Adrenal gland (tissue), 5 donors: ENCODE measurements around the gene OR2AP1.

ENCODE experiments used
- CTCF ChIP-seq, 6 experiments: fragments of 450-650 bp in 4 of 6; fragments of 200-600 bp in 2 of 6; sonication (generic) in 1 of 6; IDR thresholded peaks; 1 replicate in 5 of 6; 2 replicates in 1 of 6; pipeline versions ENCODE4 v1.5.1 to v1.8.0; 2016 to 2021; ENCODE audit warnings: antibody characterized with exemption in 6 of 6, mild to moderate bottlenecking in 2 of 6, moderate library complexity in 1 of 6
- POLR2A ChIP-seq, 2 donors: fragments of 450-650 bp; IDR thresholded peaks; one replicate each; pipeline ENCODE4 v1.6.1; 2017; ENCODE audit warnings: antibody characterized with exemption in 2 of 2, mild to moderate bottlenecking in 2 of 2, moderate library complexity in 1 of 2
- donor health status: DM: no; HTN: no; CAD: no.

- TF ChIP-seq CTCF (IDR thresholded peaks at IDR 0.05) (no peak), POLR2A (IDR thresholded peaks at IDR 0.05) (no peak)
Measured at GRCh38 chr12:55554296-55554695, 18.0 kb upstream of the OR2AP1 start.
